SW 1271 (cell line): ENCODE results near the gene UBL4A.
"Not testable (repeated sequence)": the region's sequence is repeated elsewhere in the genome, so short reads cannot be mapped to it uniquely, and the experiment has no call there.

Source experiments
- DNase-seq, 2 experiments: peaks; one replicate each; lab custom pipeline; 2025; lab: John Stamatoyannopoulos, UW

Gene UBL4A

GRCh38 chrX:154508384-154508745, 21.9 kb upstream of the UBL4A start:
- DNase-seq = no peak

GRCh38 chrX:154507673-154508383, 21.4 kb upstream of the UBL4A start:
- DNase-seq = no peak

DNA sequence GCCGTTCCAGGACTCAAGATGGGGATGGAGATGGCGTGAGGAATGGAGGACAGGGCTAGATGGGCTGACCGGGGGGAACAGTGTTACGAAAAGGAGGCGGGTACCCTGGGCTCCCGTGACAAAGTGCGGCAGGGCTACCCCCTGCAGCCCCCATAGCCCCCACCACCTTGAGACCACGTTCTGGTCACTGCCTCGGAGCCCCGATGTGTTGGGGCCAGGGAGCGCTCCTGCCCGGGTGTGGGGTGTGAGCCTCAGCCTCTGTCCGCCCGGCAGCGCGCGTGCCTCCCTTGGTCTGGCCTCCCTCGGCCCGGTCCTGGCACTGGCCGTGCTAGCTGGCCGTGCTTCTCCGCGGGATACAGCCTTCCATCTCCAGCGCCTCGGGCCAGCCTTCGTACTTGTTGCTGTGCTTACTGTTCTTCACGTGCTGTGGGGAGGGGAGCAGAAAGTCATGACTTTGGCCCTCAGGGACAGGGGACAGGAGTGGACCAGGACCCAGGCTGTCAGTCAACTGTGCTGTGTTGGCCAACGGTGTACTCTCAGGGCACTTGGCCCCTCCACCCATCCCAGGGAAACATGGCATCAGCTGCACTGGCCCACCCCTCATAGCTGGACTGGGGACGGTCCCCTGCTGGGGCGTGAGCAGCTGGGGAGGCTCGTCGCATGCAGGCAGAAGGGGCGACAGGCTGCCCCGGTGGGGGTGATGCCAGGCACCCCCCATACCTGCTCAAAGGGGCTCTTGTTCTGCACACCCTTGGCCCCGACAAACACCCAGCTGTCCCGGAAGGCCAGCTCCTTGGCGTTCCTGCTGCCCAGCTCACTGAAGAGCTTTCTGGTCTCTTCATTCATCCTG, 20.3 kb upstream of the UBL4A start:
- DNase-seq = no peak

DNA sequence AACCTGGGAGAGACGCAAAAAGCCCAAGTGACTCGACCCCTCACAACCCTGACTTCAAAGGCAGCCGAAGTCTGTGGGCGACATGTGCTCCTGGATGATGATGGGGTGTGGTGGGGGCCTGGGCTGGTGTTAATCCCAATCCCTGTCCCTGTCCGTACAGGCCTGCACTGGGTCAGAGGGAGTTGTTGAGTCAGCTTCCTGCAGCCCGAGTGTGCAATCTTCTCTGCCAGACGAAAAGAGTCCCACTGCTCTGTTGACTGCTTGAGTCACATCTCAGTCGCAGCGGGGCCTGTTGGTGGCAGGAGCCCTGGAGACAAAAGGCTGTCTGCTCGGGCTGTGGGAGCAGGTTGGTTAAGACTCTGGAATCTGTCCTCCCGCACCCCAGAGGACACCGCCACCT, 19.3 kb upstream of the UBL4A start:
- DNase-seq = no peak

GRCh38 chrX:154502989-154503388, 16.6 kb upstream of the UBL4A start:
- no peak for DNase-seq

DNA sequence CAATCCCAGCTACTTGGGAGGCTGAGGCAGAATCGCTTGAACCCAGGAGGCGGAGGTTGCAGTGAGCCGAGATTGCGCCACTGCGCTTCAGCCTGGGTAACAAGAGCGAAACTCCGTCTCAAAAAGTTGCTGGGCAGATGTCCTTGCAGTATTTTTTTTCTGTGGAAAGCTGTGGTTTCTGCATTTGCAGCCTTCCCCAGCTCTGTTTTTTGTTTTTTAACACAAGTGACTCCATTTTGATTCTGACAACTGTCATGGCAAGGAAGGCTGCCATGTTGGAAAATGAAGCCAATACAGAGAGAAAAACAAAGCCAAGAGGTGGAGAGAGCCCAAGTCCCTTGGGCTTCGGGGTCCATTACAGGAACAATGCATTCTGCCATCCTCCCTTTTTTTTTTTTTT, 15.7 kb upstream of the UBL4A start:
- DNase-seq = no peak

DNA sequence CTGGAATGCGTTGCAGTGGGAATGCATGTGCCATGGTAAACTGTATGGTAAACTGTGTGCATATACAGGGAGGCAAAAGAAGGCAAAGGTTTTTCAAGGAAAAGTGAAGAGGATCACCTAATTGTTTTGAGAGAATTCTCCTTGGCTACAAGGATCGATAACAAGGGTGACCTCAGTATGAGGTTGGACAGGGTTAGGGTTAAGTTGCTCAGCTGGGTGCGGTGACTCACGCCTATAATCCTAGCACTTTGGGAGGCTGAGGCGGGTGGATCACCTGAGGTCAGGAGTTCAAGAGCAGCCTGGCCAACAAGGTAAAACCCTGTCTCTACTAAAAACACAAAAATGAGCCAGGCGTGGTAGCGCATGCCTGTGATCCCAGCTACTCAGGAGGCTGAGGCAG, 15.0 kb upstream of the UBL4A start:
- not testable (repeated sequence) for DNase-seq

- DNase-seq = not testable (repeated sequence)
These were observed 10.2 kb upstream of the UBL4A start for GRCh38 chrX:154496591-154497137.

GRCh38 chrX:154495472-154495922, 9.1 kb upstream of the UBL4A start:
- DNase-seq = no peak

DNA sequence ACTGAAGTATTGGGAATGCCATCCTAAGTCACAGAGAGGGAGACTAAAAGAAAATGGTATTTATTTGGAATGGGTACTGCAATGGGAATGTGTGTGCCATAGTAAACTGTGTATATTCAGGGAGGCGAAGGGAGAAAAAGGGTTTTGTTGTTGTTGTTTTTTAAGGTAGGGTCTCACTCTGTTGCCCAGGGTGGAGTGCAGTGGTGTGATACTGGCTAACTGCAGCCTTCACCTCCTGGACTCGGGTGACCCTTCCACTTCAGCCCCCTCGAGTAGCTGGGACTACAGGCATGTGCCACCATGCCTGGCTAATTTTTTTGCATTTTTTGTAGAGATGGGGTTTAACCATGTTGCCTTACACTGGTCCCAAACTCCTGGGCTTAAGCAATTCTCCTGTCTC, 8.3 kb upstream of the UBL4A start:
- no peak for DNase-seq

DNA sequence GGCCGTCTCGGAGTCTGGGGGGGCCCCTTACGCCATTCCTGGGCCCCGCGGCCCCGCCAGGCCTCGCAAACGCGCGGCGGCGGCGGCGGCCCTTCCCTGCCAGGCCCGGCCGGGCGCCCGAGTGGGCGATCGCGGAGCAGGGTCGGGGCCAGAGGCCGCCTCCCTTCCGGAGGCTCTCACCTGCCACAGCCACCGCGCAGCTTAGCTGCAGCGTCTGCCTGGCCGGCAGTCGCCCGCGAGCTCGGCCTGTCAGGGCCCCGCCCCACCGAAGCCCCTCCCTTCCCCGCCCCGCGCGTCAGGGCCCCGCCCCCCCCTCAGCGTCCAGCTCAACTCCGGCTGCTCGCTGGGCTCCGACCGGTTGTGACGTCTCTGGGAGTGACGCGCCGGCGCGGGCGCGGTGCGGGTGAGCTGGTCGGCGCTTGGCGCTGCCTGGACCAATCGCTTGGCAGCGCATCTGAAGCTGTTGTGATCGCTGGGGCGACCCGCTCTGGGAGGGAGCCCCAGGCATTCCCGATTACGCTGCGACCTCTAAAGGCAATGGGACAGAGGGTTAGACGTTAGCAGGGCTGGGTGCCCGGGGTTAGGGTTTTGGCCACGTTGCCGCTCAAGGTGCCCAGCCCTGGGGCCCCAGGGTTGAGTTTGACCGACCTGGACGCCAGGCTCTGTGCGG, 4.1 kb upstream of the UBL4A start, which contains the start of gene SLC10A3:
SLC10A3 (minus strand) TSS at position 216 of the 670 bp plus-strand sequence. CDS start 1,689 bp downstream, outside the sequence.
- DNase-seq = peak; percentile 75 to 87

- DNase-seq = peak in 1 of 2 experiments; percentile 15
These were observed 3.6 kb upstream of the UBL4A start for GRCh38 chrX:154490021-154490413.

- DNase-seq = no peak
These were observed 2.8 kb upstream of the UBL4A start for GRCh38 chrX:154489182-154489581.

DNA sequence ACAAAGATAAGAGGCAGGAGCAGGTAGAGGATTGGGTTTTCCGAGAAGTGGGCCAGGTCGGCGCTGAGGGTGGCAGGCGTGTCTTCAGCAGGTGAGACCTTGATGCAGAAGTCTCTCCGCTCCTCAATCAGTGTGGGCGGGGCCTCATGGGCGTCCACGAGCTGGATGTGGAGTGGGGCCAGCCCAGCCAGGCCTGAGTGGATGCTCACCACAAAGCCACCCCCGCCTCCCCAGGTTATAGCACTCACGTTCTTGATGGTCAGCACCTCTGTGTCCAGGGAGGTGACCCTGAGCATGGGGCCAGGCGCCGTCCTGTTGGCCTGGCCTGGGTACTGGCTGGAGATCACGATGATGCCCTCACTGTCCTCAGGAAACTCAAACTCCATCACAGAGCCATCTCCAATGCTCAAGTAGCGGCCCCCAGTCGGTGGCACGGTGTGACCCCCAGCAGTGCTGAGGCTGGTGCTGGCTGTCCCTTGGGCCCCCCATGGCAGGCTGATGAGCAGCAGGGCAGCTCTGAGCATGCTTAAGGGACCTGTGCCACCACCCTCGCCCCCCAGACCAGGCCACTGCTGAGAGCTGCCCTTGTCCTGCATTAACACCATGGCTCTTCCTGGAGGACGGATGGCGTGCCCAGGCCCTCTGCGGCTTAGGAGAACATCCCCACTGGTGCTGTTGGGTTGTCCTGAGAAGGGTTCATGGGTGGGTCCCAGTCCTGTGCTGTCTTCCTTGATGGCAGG, 2.1 kb upstream of the UBL4A start:
- DNase-seq = no peak

GRCh38 chrX:154487518-154488290, 1.3 kb upstream of the UBL4A start:
- no peak for DNase-seq

GRCh38 chrX:154486052-154486395, 391 bp downstream of the UBL4A start:
- no peak for DNase-seq

GRCh38 chrX:154485150-154486051, 1.0 kb downstream of the UBL4A start:
- no peak for DNase-seq

DNA sequence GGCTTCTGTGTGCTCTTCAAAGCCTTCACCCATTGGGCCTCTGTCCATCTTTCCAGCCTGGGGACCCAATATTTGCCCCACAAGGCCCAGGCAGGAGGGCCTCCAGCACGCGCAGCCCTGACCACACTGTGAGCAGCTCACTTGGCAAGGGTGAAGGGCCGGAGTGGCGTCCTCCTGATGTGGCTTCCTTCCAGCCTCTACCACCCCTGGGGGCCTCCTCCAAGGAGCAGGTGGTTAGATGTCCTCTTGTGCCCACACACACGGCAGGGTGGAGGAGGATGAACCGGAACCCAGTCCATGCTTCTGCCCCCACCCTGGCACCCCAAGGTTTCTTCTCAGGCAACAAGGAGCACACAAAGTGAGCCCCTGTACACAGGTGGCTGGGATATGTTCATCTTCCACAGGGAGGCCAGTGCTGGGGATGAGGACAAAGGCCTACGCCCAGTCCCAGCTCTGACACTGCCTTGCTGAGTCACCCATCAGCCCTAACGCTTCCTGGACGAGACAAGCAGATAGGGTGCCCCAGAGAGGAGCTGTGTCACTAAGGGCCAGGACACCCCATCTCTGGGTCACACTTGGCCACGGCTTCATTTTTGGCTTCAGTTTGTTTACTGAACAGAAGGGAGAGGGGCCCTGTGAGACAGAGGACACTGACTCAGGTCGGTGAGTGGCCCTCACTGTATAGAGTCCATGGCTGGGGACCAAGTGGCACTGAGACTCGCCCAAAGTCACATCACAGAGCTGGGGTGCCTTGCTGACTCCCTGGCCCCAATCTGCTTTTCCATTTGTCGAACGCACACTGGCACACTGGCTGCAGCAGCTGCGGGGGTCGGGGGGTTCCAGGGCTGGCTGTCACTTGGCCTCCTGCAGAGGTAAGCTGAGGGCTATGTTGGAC, 1.9 kb downstream of the UBL4A start:
- no peak for DNase-seq

DNA sequence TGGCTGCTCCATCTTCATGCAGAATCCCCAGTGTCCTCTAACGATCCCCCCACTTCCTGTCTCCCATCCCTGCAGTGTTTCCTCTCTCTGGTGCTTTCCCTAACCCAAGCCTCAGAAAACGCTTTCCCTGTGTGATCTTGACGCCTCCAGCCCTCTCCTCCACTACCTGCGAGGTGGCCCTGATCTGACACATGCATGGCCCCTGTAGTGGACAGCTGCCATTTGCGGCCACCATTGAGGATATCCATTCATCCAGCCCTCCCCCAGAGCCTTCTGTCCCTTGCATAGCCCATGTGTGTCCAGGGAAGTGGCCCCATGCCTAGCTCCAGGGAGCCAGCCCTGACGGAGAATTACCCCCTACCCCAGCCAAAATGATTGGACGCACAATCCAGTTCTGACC, 3.1 kb downstream of the UBL4A start:
- no peak for DNase-seq
